OCI-M2 (cell line): Measurements from ENCODE around the gene CTDP1.
"Not testable (repeated sequence)": the region's sequence is repeated elsewhere in the genome, so short reads cannot be mapped to it uniquely, and the experiment has no call there.

Experiments
- DNase-seq: peaks from one replicate; lab custom pipeline; 2025; ENCODE audit not compliant: unreplicated experiment; lab: John Stamatoyannopoulos, UW

Gene CTDP1

DNA sequence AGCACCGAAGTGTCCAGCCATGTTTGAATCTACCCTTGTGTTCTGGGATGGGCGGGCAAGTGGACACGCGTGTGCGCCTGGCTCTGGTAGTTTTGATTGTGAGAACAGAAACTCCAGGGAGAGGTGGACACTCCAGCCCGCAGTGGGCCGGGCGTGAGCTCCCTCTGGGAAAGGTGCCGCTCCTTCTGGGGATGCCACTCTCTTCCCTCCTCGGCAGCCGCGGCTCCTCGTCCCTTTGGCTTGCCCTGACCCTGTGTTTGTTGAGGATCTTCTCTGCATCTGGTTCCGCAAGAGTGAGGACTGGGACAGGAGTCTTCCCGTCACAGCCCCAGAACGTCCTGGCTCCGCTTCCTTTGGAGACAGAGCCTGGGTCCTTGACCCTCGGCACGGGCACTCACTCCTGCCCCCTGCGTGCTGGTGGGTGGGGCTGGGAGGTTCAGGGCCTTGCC lies 1.3 kb downstream of the CTDP1 start:
- DNase-seq, result no peak

DNA sequence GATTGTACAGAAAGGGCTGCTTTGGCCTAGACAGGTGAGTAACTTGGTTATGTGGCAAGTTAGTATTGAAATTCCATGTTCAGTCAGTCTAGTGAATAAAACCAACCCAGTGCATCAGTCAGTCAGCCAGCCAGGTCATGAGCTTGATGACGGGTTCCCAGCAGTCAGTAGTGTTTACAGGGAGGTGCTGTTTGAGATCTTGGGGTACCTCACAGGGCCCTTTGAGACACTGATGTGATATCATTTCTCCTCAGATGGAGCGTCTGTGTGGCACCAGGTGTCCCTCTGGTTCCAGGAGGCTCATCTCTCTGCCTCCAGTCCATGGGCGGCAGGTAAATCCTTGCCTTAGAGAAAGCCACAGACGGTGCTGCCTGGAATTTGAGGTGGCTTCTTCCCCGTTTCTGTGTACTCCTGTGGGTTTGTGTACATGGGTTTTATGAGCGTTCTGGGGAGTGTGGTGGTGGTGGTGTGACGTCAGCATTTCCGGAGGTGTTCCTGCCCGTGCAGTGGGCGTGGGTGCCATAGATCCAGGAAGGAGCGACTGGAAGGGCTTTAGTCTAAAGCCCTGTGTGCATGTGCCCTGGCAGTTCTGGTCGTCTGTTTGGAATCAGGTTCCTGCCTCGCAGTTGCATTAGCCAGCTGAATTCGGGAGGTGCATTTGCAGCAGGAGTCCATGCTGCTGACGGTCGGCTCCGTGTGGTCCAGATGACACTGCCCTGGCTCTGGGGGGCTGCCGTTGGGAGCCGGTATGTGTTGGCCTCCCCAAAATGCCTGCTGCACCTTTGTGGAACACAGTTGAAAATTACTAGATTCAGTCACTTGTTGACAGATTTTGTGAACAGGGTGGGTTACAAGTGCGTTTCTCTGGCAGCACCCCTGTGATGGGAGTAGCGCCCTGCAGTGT lies 2.1 kb downstream of the CTDP1 start:
- DNase-seq, result no peak

DNA sequence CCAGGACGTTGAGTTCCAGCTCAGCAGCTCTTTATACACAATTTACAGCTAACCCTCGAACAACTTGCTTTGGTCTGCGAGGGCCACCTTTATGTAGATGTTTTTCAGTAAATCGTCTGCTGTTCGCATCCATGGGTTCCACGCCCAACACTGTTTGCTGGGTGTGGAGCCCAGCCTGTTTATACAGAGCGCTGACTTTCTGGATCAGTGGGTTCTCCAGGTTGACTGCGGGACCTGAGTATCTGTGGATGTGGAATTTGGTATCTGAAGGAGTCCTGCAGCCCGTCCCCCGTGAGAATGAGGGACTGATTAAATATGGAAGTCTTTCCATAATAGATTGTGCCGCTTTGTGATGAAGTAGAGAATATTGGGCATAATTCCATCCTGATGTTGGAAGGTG lies 2.9 kb downstream of the CTDP1 start:
- DNase-seq, result no peak

DNA sequence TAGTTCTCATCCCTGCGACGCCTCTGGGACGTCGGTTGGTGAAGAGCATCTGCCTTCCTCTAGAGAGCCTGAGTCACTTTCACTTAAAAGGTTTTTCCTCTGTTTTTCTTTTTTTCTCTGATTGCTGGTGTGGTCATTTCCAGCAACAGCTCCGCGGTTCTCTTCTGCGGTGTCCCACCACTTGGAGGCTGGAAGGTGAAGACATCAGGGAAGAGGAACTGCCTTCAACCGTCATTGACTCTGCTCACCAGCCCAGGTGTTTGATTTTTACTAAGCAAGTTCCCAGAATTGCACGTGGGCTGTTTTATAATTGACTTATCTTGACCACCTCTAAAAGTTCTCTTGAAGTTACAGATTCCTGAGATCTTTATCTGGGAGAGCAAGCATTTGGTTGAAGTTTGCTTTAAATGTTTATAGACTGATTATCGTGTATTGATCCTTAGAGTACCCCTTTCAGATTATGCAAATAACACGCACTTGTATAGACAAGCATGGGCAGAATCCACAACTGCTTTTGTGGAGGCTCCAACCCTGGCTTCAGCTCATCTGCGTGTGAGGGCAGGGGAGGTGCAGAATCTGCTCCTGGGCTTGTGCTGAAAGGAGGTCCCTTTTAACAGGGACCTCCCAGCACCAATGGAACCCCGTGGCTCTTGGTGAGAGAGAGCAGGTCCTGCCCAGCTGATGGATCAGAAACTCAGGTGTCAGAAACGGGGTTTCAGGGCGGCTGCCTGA lies 3.5 kb downstream of the CTDP1 start:
- DNase-seq, result no peak

DNA sequence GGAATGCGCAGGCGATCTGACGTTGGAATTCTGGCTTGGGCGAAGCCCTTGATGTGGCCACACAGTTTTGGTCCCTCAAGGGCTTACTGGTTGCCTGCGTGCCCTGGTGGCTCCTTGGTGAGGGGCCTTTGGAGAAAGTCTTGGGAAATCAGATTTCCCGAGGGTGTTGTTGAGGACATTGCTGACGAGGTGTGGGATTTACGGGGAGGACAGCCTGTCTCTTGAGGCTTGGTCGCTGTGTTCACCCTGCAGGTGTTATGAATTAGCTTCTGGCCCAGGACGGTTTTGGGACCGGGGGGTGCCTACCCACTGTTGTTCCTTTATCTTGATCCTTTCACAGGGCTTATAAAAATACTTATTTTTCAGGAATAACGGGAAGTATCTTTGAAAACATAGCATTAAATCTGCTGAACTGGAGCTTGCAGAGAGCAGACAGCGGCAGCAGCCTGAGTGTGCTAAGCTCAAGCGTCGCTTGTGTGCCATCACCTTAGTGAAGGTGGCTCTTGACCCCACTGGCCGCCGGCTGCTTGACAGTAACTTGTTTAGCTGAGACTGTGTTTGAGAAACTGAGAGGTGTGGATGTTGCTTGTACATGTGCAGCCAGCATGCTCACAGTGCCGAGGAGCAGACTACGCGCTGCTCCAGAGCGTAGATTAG lies 4.2 kb downstream of the CTDP1 start:
- DNase-seq, result no peak

DNA sequence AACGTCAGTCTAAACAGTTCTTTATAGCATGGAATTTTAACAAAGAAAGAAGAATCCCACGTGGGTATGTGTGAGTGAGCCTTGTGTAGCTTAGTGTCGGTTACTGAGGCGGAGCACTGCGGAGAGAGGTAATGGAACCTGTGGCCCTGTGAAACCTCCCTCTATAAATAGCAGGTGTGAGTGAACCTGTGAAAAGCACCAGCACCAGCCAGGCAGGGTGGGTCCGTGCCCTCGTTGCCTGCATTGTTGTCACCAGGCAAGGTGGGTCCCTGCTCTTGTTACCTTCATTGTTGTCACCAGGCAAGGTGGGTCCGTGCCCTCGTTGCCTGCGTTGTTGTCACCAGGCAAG lies 4.7 kb downstream of the CTDP1 start:
- no peak for DNase-seq

DNA sequence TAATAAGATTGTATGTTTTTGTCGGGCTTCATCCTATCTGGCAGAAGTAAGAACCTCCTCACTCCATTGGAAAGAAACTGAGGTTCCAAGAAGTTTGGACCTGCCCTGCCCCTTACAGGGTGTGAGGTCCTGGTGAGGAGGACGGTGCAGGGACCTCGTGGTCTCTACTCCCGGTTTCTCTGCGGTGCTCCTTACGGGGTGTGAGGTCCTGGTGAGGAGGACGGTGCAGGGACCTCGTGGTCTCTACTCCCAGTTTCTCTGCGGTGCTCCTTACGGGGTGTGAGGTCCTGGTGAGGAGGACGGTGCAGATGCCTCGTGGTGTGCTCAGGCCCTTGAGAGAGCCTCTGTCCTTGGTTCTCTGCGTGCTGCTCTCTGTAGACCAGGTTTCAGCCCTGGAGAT lies 5.2 kb downstream of the CTDP1 start:
- no peak for DNase-seq

DNA sequence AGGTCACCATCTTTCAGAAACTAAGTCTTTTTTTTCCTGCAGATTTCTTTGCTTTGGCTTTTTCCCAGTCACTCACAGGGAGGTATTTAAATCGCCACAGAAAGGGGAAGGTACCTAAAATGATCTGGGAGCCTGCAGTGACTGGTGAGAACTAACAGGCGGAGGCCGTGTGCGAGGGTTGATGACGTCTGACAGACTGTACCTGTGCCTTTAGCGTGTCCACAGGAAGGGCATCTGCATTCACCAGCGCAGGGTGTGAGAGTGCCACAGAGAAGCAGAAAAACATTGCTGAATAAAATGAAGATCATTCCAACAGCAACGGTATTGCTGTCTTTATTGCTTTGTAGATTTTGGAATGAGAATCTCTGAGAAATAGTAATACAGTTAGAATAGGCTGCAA lies 5.7 kb downstream of the CTDP1 start:
- no peak for DNase-seq

DNA sequence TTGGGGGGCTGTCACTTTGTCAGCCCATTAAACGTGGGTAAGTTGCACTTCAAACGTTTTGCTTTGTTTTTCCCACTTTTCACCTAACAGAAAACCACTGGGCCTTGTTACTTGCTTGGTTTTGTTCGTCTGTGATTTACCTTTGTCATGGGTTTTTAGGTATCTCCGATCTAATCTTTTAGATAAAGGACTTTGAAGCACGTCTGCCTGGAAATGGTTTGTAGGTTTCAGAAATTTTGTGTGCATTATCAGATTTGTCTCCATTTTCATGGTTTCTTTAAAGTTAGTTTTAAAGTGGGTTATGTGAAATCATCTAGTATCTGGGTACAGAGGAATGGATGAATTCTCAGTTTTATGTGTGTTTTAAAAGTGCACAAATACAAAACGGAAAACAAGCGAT lies 6.4 kb downstream of the CTDP1 start:
- DNase-seq, result no peak

DNA sequence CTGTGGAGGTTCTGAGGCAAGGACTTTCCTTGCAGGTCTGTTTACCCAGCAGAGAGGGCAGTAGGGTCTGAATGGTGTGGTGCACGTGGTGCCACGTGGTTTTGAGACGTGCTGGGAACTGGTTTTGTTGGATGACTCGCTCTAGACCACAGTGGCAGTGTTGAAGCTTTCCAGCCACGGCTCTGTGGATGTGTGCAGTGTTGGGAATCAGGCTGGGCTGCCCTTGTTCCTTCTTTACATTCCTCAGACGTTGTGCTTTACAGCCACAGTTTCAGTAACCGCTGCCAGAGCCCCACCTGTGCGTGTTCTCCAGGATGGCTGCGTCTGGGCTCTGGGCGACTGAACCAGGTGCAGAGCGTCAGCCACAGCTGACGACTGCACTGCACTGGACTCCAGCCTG lies 8.2 kb downstream of the CTDP1 start:
- no peak for DNase-seq

DNA sequence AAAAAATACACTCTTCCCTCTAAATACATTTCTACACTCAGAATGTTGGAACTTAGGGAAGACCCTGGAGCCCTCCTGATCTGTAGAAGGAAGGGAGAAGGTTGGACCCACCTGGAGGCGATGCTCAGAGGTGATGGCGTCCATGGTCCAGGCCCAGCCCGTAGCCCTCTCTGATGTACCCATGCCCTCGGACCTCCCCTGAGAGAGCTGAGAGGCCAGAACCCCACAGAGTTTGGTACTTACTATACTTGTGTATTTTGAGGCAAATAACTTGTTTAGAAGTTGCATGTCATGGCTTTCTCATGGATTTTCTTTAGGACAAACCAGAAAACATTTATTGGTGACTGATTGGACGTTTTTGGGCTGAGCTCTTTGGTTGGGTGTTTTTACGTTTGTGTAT lies 10.5 kb downstream of the CTDP1 start:
- DNase-seq, result no peak

DNA sequence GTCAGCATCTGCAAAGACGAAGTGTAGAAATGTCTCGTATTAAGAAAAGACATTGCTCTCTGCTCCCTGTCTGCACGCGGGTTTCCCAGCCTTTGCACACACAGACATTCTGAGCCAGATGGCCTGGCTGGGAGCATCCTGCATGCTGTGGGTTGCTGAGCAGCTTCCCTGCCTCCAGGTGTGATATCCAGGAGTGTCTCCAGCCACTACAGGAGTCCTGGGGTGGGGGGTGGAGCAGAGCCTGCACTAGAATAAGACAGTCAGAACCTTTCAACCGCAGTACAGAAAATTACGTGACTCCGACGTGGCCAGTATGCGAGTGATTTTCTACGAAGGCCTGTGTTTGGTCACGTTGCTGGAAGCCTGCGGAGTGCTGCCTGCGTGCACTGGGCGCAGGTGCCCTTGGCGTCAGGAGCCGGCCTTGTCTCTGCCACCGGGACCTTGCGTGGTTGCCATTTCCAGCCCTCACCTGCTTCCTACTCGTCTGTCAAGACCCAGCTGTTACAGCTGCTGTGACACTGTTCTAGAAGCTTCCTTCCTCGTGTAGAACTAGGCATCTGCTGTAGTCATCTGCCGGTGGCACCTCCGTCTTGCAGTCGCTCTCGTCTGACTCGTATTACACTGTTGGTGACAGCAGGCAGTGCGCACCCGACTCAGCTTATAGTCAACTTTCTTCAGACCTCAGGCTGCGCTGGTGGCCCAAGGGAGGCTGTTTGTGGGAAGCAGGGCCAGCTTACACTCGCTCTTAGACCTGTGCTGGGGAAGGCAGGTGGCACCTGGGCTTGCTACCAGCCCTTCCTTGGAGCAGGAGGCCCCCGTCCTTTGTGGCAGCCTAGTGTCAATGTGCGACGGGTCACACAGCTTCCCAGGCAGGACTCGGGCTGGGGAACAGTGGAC lies 11.2 kb downstream of the CTDP1 start:
- DNase-seq, result no peak

DNA sequence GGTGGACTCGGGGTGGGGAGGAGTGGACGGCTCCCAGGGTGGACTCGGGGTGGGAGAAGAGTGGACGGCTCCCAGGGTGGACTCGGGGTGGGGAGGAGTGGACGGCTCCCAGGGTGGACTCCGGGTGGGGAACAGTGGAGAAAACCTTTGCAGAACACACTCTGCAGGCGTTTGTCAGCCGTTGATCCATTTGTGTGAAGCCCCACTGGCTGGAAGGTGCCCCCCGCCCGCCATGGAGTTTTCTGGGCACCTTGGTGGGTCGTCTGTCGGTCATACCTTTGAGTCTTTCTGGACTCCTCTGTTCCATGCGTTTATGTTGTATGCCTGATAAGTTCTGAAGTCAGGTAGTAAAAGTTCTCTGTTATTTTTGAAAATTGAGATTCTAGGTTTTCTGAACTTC lies 12.5 kb downstream of the CTDP1 start:
- no peak for DNase-seq

DNA sequence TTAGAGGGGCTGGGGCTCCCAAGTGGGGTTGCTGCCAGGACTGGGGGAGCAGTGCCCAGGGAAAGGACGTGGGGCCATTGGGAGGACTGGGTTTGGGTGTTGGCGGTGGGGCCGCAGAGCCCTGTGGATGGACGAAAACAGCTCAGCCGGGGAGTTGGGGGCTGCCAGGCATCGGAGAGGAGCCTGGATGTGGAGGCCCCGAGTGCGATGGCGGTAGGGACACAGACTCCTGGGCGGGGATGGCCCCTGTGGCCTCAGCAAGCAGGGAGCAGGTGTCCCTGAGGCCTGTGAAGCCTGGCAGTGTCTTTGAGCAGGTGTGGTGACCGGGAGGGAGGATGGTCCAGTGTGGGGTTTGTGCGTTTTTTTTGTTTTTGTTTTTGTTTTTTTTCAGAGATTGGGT lies 13.3 kb downstream of the CTDP1 start:
- no peak for DNase-seq

DNA sequence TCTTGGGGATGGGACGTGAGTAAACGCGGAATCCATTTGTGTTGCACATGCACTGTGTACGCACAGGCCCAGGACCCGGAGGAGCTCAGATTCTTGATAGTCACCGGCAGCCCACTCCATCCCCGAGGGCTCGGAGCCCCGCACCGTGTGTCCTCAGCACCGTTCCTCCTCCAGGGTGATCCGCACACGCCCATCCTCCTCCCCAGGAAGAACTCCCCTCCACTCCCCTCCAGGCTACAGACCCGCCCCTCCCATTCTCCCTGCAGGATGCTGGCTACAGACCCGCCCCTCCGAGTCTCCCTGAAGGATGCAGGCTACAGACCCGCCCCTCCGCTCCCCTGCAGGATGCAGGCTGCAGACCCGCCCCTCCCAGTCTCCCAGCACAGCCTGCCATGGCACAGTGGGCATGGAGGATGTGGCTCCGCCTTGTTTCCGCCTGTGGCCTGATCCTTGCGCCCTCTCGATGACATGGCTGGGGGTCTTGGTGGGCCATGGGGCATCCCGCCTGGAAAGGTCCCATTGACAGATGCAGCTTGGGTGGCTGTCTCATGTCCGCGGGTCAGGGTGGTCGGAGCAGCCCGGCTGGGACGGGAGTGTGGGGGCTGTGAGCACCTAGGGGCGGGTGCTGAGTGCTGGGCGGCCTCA lies 14.1 kb downstream of the CTDP1 start:
- no peak for DNase-seq

DNA sequence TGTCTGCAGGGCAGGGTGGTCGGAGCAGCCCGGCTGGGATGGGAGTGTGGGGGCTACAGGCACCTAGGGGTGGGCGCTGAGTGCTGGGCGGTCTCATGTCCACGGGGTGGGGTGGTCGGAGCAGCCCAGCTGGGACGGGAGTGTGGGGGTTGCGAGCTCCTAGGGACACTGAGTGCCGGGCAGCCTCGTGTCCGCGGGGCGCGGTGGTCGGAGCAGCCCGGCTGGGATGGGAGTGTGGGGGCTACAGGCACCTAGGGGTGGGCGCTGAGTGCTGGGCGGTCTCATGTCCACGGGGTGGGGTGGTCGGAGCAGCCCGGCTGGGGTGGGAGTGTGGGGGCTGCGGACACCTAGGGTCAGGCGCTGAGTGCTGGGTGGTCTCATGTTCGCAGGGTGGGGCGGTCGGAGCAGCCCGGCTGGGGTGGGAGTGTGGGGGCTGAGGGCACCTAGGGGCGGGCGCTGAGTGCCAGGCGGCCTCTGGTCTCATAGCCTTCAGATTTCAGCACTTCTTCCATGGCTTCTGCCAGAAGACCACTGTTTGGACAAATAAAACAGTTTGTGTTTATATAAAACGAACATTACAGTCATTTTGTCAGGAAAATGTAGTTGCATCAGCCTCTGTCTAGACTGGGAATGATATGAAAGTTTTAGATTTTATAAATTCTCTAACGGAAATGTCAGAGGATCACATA lies 14.7 kb downstream of the CTDP1 start:
- DNase-seq, result not testable (repeated sequence)

DNA sequence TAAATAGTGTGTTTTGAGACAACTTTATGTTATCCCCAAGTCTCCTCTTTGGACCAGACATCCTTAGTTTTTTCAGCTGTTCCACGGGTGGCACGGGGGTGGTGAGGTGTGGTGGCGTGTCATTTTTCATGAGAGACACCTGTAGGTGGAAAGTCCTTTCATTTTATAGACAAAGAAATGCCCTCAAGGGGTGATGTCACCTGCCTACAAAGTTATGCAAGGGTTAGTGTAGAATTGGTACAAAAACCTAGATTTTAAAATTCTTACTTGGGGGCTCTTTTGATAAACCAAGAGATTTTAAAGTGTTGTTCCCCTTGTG lies 15.3 kb downstream of the CTDP1 start:
- DNase-seq, result no peak

DNA sequence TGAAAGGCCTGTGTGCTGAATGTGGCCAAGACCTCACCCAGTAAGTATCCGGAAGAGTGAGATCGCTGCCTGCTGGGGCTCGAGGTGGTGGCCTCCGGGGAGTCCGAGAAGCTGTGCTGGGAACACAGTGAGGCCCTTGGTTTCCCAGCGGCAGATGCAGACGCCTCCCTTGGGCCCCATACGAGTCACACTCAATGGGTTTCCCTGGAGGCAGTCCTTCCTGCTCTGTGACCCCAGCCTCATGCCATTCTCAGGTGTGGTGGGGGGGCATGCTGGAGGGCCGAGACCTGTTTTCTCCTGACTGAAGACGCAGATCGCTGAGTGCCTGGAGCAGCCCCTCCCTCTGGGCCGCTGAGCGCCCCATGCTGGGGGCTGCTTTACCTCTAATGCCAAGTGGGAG lies 15.7 kb downstream of the CTDP1 start:
- DNase-seq, result no peak

DNA sequence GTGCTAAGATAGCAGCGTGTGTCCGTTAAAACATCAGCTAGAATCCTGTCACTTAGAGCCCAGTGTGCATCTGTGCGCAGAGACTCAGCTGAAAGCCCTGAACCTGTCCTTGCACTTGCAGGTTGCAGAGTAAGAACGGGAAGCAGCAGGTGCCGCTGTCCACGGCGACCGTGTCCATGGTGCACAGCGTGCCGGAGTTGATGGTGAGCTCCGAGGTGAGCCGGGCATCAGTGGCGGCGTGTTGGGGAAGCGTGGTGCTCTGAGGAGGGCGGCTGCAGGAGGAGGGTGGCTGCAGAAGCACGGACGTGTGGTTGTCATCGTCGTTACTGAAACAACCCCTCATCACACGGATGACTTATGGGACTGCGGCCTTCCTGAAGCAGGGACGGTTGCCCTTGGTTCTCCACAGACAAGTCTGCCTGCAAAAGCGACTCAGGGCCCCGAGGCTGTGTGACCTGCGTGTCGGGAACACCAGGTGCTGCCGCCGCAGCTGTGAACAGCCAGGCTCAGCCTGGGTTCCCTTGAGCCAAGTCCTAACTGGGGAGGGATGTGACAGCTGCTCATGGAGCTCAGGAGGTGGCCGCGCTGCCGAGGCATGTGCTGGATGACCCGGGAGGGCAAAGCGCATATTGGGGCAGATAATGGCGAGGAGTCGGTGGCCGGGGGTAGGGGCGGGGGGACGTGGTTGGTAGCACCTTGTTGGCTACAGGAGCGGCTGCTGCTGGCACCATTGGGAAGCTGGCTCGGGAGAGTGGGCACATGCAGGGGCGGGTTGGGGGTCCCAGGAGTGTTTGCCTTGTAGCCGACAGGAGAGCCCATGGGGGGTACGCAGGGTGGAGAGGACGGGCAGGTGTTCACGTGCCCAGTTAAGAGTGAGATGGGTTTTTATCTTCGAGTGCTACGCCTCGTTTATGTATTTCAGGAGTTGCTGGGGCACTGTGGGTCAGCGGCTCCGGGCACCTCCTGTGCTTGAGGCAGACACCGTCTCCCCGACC lies 16.6 kb downstream of the CTDP1 start:
- no peak for DNase-seq
